Measurements from ENCODE around the gene OR6F1.

DNA sequence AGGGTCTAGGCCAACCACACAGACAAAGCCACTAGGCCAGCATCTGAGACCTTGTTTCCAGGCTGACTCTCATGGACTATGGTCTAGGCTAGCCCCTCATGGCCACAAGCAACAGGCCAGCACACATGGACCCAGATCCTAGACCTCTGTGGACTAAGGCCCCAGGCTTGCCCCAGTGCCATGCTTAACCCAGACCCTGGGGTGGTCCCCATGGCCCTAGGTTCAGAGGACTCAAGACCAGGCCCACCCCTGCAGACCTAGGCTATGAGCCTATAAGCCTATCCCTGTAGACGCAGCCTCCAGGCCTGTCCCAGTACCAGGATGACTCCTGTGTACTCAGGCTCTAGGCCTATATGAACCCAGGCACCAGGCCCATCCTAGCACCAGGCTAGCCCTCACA is 33.4 kb upstream of the OR6F1 start:
- TF ChIP-seq ZNF232 (CRISPR knock-in tag; IDR thresholded peaks at IDR 0.05) = no peak
- TF ChIP-seq CREB1 (CRISPR knock-in tag; IDR thresholded peaks at IDR 0.05) = no peak
- TF ChIP-seq, protein P1, sequence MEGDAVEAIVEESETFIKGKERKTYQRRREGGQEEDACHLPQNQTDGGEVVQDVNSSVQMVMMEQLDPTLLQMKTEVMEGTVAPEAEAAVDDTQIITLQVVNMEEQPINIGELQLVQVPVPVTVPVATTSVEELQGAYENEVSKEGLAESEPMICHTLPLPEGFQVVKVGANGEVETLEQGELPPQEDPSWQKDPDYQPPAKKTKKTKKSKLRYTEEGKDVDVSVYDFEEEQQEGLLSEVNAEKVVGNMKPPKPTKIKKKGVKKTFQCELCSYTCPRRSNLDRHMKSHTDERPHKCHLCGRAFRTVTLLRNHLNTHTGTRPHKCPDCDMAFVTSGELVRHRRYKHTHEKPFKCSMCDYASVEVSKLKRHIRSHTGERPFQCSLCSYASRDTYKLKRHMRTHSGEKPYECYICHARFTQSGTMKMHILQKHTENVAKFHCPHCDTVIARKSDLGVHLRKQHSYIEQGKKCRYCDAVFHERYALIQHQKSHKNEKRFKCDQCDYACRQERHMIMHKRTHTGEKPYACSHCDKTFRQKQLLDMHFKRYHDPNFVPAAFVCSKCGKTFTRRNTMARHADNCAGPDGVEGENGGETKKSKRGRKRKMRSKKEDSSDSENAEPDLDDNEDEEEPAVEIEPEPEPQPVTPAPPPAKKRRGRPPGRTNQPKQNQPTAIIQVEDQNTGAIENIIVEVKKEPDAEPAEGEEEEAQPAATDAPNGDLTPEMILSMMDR (IDR thresholded peaks at IDR 0.05) = no peak

Data from WTC11 (cell line).